ENCODE data around the gene ENDOV. TPM values are rescaled to one million over a fixed set of nuclear protein-coding genes. Genes with fewer than 3 reads are reported as not detected.
A peak's percentile ranks its signal among the peaks of the same experiment; 100 is the strongest.

ENDOV gene
- 13.9 and 15.0 TPM in 2 replicates for total RNA-seq (2014; rRNA removed; shearing (Covaris generic))
- polyA plus RNA-seq (2015; cell fraction: cytosol; rRNA removed) = 20.7 and 25.8 TPM in 2 replicates
- polyA plus RNA-seq (2015; cell fraction: nucleus; rRNA removed) = 57.7 and 79.1 TPM in 2 replicates

DNA sequence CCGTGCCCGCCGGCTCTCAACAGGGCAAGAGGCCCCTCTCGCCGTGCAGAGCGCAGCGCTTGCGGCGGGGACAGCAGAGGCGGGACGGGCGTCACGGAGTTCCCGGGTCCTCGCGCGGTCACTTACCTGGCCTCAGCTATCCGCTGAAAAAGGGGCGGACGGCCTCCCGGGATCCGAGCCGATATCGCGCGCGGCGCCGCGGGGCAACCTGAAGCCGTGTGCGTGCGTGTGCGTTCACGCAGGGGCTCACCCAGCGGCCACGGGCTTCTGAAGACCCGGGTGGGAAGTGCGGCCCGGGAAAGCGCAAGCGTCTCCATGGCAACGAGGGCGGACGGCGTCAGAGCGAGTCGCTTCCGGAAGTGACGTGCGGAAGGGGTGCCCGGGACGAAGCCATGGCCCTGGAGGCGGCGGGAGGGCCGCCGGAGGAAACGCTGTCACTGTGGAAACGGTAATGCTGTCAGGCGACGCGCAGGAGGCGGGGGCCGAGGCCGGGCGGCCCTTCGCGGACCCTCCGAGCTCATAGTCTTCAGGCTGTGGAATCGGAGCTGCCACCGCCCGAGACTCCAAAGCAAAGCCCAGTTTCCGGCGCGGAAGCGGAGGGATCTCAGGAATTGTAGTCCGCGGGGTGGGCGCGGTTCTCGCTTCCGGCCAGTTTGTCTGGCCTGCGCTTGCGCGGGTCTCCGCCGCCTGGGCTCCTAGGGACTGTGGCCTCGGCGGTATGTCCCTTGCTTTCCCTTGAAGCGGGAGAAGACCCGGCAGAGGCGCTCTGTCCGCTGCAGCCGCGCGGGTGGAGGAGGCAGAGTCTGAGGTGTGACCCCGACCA lies at the start of gene ENDOV:
ENDOV (plus strand) TSS at position 365 of the 823 bp plus-strand sequence; CDS start at position 393, 28 bp downstream.
- in situ Hi-C loops (cut with HindIII; ENCODE audit: low pct_unique_long_range_greater_than_20kb, low sequenced_read_pairs) = loop anchor here (10.0 kb wide), 1 partner anchor 350 kb away; no protein-coding TSS in a partner anchor
- DNase-seq (ENCODE audit: low read depth, low spot score) = peak; percentile 98

DNA sequence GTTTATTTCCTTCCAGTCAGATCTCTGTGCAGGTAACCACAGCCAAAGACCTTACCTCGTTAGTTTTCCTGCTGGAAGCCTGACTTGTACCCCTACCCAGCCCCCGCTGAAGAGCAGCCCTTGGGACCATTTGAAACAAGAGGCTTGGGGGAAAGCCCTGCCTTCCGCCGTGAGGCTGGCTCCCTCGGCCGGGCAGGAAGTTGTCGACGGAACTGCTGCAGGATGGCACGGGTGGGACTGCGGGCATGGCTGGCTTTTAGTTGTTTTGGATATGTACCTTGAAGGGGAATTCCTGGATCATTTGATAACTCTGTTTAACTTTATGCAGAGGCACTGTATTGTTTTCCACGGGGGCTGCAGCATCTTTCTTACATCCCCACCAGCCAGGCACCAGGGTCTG lies 49.0 kb upstream of the ENDOV start:
- in situ Hi-C loops (cut with HindIII; ENCODE audit: low pct_unique_long_range_greater_than_20kb, low sequenced_read_pairs) = no loop called here
- no peak for DNase-seq (ENCODE audit: low read depth, low spot score)

DNA sequence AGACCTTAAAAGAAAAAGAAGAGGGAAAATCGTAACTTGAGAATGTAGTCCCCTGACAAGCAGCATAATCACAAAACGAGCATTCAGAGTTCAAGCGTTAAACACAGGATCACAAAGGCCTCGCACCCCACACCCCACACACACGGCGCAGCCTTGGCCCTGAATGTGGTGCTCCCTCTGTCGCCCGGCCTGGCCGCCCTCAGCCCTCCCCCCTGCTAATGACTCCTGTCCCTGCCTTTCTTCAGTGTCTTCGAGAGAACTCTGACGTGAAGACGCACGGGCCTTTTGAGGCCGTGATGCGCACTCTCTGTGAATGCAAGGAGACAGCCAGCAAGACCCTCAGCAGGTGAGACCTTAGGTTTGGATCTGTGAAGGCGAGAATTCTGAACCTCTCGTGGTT lies 47.5 kb upstream of the ENDOV start:
- in situ Hi-C loops (cut with HindIII; ENCODE audit: low pct_unique_long_range_greater_than_20kb, low sequenced_read_pairs) = no loop called here
- no peak for DNase-seq (ENCODE audit: low read depth, low spot score)

DNA sequence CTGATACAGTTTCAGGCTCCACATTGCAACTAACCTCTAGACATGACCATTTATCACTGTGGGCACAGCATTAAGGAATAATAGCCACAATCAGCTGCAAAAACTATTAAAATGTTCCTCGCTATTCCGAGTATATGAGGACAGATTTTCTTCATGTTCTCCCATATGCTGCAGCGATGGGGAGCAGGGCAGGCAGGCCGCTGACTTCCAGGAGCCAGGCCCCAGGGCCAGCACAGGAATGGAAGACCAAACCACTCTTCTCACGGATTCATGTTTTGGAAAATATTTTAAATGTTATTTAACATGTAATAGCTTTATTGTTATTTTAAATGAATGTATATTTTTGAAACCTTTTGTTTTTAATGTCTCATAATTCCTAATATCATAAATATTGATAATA lies 43.8 kb upstream of the ENDOV start:
- no peak for DNase-seq (ENCODE audit: low read depth, low spot score)
- in situ Hi-C loops (cut with HindIII; ENCODE audit: low pct_unique_long_range_greater_than_20kb, low sequenced_read_pairs) = loop anchor here (10.0 kb wide), 1 partner anchor 76 kb away; no protein-coding TSS in a partner anchor

DNA sequence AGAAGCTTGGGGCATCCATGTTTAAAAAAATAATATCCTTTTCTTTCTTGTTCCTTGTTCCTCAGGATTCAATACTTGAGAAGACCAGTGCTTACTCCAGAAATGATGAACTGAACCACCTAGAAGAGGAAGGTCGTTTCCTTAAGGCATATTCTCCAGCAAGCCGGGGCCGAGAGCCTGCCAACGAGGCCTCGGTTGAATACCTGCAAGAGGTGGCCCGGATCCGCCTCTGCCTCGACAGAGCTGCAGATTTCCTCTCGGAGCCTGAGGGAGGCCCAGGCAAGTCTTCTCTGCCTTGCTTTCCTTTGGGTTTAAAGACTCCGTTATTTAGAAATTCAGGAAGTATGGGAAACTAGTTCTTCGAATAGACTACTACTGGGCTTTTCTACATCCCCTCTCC lies 42.5 kb upstream of the ENDOV start:
- DNase-seq (ENCODE audit: low read depth, low spot score) = no peak
- in situ Hi-C loops (cut with HindIII; ENCODE audit: low pct_unique_long_range_greater_than_20kb, low sequenced_read_pairs) = loop anchor here (10.0 kb wide), 1 partner anchor 78 kb away; no protein-coding TSS in a partner anchor

DNA sequence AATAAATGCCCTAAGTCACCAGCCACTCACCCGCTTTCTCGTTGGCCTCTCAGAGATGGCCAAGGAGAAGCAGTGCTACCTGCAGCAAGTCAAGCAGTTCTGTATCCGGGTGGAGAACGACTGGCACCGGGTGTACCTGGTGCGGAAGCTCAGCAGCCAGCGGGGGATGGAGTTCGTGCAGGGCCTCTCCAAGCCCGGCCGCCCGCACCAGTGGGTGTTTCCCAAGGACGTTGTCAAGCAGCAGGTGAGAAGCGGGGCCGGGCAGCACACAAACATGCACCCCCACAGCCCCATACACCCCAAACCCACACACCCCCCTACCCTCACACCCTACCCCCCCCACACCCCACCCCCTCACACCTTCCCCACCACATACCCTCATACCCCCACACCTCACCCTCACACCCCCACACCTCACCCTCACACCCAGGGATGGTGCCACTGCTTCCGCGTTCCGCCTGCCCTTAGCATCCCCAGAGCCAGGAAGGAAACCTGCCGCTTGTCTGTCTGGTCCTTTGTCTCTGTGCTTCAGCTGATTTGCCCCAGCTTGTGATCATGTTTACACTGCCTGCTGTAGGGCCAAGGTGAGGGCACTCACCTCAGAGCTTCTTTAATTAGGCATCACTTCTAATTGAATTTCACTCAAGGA lies 41.9 kb upstream of the ENDOV start:
- in situ Hi-C loops (cut with HindIII; ENCODE audit: low pct_unique_long_range_greater_than_20kb, low sequenced_read_pairs) = loop anchor here (10.0 kb wide), 1 partner anchor 78 kb away; no protein-coding TSS in a partner anchor
- no peak for DNase-seq (ENCODE audit: low read depth, low spot score)

DNA sequence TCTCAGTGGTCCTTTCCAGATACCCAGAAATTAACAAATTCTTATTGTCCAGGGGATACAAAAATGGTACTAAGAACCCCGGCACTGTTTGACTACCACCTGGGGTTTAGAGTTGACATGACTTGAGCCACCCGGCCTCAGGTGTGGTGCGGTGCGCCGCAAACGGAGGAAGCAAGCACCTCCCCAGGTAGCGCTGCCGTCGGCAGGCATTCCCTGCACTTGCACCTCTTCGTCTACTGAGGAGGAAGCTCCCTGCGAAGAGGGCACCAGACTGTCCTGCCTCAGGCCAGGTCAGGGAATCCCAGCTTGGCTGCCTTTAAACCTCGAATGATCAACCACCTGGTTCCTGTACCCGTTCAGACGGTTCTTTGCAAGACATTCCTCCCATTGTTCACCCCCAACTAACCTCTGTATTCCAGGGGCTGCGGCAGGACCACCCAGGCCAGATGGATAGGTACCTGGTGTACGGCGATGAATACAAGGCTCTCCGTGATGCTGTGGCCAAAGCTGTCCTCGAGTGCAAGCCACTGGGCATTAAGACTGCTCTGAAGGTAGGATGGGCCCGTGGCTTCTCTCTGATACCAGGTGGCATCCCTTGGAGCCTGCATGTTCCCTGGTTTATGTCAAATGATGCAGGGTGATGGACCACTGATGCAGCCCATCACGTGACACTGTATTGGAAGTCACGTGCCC lies 40.8 kb upstream of the ENDOV start:
- in situ Hi-C loops (cut with HindIII; ENCODE audit: low pct_unique_long_range_greater_than_20kb, low sequenced_read_pairs) = loop anchor here (10.0 kb wide), 1 partner anchor 79 kb away; no protein-coding TSS in a partner anchor

DNA sequence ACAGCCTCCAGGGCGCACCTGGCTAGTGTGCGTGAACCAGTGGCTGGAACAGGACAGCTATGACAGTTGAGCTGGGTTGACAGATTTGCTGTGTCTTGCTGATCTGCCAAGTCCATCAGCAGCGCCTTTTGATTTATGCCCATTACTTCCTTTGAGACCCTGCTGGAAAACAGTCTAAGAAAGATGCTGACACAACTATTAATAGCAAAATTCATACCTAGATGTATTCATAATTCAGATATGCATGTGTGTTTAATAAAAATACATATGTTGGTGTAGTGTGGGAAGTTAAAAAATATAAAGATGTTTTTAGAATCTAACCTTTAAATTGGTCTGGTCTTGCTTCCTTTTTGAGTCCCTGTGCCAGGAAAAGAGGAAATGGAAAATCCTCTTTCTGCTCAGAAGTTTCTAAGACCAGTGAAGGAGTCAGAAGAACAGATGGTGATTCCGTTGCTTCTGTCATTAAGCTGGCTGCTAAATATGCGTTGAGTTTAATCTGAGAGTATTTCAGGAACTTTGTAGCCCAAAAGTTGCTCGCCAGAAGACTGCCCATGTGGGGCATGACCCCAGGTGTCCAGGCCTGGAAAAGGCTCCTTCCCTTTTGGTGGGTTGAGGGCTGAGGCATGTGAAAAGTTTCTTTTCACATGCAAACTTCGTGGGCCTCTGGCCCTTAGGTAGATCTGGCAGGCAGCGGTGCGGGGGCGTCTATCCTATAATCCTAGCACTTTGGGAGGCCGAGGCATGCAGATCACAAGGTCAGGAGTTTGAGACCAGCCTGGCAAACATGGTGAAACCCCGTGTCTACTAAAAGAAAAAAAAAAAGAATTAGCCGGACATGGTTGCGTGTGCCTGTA lies 40.0 kb upstream of the ENDOV start:
- in situ Hi-C loops (cut with HindIII; ENCODE audit: low pct_unique_long_range_greater_than_20kb, low sequenced_read_pairs) = loop anchor here (10.0 kb wide), 1 partner anchor 80 kb away; no protein-coding TSS in a partner anchor

More for the DNA sequence above, 40.8 kb upstream of the ENDOV start:
- DNase-seq (ENCODE audit: low read depth, low spot score) = no peak

DNA sequence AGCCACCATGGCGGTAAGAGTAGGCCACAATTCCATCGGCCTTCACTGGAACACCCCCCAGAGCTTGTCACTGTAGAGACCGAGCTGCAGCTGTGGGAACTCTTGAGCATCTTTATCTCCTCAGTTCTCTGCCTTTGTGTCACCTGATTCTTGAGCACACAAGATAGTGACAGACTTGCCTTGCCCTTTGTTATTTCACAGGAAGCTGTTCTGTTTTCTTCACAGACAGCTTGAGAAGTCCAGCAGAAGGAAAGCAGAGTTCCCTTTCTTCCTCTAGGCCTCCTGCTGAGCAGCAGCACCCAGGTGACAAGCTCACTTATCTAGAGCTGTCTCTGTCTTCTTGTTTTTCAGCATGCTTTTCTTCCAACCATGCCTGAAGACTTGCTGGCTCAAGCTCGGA lies 38.4 kb upstream of the ENDOV start:
- in situ Hi-C loops (cut with HindIII; ENCODE audit: low pct_unique_long_range_greater_than_20kb, low sequenced_read_pairs) = loop anchor here (10.0 kb wide), 1 partner anchor 82 kb away; no protein-coding TSS in a partner anchor
- no peak for DNase-seq (ENCODE audit: low read depth, low spot score)

More for the DNA sequence above, 40.0 kb upstream of the ENDOV start:
- no peak for DNase-seq (ENCODE audit: low read depth, low spot score)

- in situ Hi-C loops (cut with HindIII; ENCODE audit: low pct_unique_long_range_greater_than_20kb, low sequenced_read_pairs) = loop anchor here (10.0 kb wide), 1 partner anchor 83 kb away; no protein-coding TSS in a partner anchor
- DNase-seq (ENCODE audit: low read depth, low spot score) = no peak
Observed at GRCh38 chr17:80377798-80378197, 37.2 kb upstream of the ENDOV start.

DNA sequence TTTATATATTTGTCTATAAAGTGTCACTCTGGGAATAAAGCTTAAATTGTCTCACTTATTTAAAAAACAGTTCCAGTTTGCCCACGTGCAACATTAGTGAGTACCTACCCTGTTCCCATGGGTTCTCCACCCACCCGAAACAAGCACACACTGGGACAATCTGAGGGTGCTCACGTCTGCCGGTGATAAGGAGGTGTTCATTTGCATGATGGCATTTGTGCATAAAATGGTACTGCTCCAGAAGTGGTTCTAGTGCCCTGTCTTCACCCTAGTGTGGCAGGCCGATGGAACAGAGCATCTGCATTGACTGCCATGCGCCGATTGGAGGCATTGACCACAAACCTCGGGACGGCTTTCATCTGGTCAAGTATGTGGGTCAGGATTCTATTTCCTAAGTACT lies 35.6 kb upstream of the ENDOV start:
- no peak for DNase-seq (ENCODE audit: low read depth, low spot score)
- in situ Hi-C loops (cut with HindIII; ENCODE audit: low pct_unique_long_range_greater_than_20kb, low sequenced_read_pairs) = loop anchor here (10.0 kb wide), 1 partner anchor 85 kb away; no protein-coding TSS in a partner anchor

DNA sequence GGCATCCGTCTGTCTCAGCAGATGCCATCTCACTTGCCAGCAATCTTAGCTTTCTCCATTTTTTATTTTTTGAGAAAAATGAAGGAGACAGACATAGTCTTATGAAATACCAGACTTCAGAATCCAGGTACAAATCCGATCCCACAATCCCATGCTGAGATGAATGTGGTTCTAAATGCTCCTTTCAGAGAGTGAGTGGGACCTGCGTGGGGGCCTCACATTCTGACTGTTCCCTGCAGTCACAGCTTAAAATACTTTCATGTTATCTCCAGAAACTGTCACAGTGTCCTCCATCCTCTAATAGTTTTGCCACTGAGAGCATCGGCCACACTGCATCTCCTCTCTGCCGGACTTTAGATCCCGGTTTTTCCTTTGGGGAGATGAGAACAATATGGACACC lies 34.9 kb upstream of the ENDOV start:
- in situ Hi-C loops (cut with HindIII; ENCODE audit: low pct_unique_long_range_greater_than_20kb, low sequenced_read_pairs) = no loop called here
- no peak for DNase-seq (ENCODE audit: low read depth, low spot score)

- in situ Hi-C loops (cut with HindIII; ENCODE audit: low pct_unique_long_range_greater_than_20kb, low sequenced_read_pairs) = no loop called here
- no peak for DNase-seq (ENCODE audit: low read depth, low spot score)
Observed at GRCh38 chr17:80380555-80381002, 34.4 kb upstream of the ENDOV start.

DNA sequence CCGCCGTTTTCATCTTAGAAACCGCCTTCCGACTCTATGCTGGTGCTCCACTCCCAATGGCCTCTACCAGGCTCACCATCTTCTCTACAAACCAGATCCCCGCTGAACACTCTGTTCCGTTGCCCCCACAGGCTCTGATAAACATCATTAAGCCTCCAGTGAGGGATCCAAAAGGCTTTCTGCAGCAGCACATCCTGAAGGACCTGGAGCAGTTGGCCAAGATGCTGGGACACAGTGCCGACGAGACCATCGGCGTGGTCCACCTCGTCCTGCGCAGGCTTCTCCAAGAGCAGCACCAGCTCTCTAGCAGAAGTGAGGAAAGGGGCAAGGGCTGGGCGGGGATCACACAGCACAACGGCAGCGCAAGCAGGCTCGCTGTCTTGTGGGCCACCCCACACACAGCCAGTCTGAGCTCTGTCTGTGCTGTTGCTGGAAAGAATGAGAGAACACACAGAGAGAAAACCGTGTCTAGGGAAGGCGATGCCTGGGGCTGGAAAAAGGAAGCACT lies 33.5 kb upstream of the ENDOV start:
- in situ Hi-C loops (cut with HindIII; ENCODE audit: low pct_unique_long_range_greater_than_20kb, low sequenced_read_pairs) = no loop called here

DNA sequence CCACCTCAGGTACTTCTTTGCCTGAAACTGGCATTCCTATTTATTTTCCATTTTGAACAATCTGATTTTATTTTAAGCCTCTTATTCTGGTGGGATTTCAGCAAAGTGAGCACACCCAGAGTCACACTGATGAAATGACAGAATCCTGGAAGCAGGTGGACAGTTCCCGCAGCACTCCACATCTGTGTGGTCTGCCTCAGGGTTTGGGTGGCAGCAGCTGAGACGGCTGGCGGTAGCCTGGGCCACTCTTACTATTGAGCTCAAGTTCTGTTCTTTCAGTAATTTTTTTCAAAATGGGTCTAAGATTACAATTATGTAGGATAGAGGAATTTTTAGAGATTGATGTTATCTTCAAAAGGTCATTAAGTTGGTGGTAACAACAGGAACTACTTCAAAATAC lies 32.5 kb upstream of the ENDOV start:
- in situ Hi-C loops (cut with HindIII; ENCODE audit: low pct_unique_long_range_greater_than_20kb, low sequenced_read_pairs) = no loop called here
- DNase-seq (ENCODE audit: low read depth, low spot score) = no peak

More for the DNA sequence above, 33.5 kb upstream of the ENDOV start:
- DNase-seq (ENCODE audit: low read depth, low spot score) = no peak

DNA sequence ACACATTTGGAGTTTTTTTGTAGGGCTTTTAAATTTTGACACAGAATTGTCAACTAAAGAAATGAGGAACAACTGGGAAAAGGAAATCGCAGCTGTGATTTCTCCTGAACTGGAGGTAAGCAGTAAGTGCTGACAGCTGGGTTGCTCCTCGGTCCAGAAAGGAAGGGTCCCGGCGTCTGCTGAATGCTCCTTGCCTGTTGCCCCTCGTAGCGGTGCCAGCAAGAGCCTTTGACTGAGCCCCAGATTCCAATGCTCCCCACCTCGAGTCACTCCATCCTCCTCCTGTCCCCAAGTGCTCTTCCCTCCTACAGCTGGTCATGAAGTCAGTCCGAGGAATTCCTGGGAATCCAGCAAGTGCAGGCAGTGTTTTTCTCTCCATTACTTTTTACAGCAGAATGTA lies 32.0 kb upstream of the ENDOV start:
- no peak for DNase-seq (ENCODE audit: low read depth, low spot score)
- in situ Hi-C loops (cut with HindIII; ENCODE audit: low pct_unique_long_range_greater_than_20kb, low sequenced_read_pairs) = no loop called here

Data from SK-MEL-5 (cell line).